Measurements from ENCODE around the gene TBC1D16. TPM values are rescaled to one million over a fixed set of nuclear protein-coding genes. Genes with fewer than 3 reads are reported as not detected.

TBC1D16 gene
- total and polyA plus RNA-seq, 12 donors, result 4.8 to 23.3 (median 17.0) TPM

- ATAC-seq (peak; percentile 57 to 86 (median 78)), DNase-seq (peak; percentile 63 to 83)
- no peak overlapping the region for H3K27ac ChIP-seq
- no peak overlapping the region for H3K4me3 ChIP-seq
- WGBS, 2 donors, result 23 to 26% methylated on average over 17 of the region's 17 CpGs
- peak; percentile 82 to 97 (median 93) for TF ChIP-seq CTCF (IDR thresholded peaks at IDR 0.05)
- H3K27me3 ChIP-seq, result no peaks in the 10 kb centered on the region
- no peaks in the 10 kb centered on the region for H3K9me3 ChIP-seq
- intact Hi-C loops (cut with DNase I), result loop anchor here in 5 of 10 donors (2.0 to 5.0 kb wide), 4 partner anchors 26 to 249 kb away; partner anchors contain the start of gene TBC1D16 (in 1 of the 5)
- H3K36me3 ChIP-seq, result peaks cover 0 to 39% (median 7%) of the 10 kb centered on the region in 9 donors
- peaks cover 0 to 18% (median 8%) of the 10 kb centered on the region in 9 donors for H3K4me1 ChIP-seq
Observed at GRCh38 chr17:80008383-80008840, 27.3 kb downstream of the TBC1D16 start.

GRCh38 chr17:80007939-80008338 is 27.7 kb downstream of the TBC1D16 start:
- H3K36me3 ChIP-seq, result peaks cover 0 to 34% (median 7%) of the 10 kb centered on the region in 9 donors
- DNase-seq (no peak), ATAC-seq (no peak)
- H3K27ac ChIP-seq, result no peak overlapping the region
- 89% methylated on average over 10 of the region's 10 CpGs for WGBS, 2 donors
- no peak overlapping the region for H3K4me3 ChIP-seq
- H3K4me1 ChIP-seq, result peaks cover 0 to 18% (median 8%) of the 10 kb centered on the region in 9 donors
- no peaks in the 10 kb centered on the region for H3K27me3 ChIP-seq
- intact Hi-C loops (cut with DNase I), result loop anchor here in 5 of 10 donors (2.0 to 5.0 kb wide), 4 partner anchors 27 to 249 kb away; partner anchors contain the start of gene TBC1D16 (in 1 of the 5)
- H3K9me3 ChIP-seq, result no peaks in the 10 kb centered on the region
- no peak for TF ChIP-seq CTCF (IDR thresholded peaks at IDR 0.05)

- H3K27me3 ChIP-seq, result no peaks in the 10 kb centered on the region
- no peaks in the 10 kb centered on the region for H3K9me3 ChIP-seq
- 94 to 96% methylated on average over 30 of the region's 30 CpGs for WGBS, 2 donors
- TF ChIP-seq CTCF (IDR thresholded peaks at IDR 0.05), result no peak
- H3K4me3 ChIP-seq, result no peak overlapping the region
- intact Hi-C loops (cut with DNase I), result loop anchor here in 5 of 10 donors (5.0 kb wide), 3 partner anchors 65 to 250 kb away; no protein-coding TSS in a partner anchor
- no peak for DNase-seq
- H3K36me3 ChIP-seq, result peaks cover 0 to 29% (median 7%) of the 10 kb centered on the region in 9 donors
- no peak overlapping the region for H3K27ac ChIP-seq
- H3K4me1 ChIP-seq, result peaks cover 0 to 18% (median 8%) of the 10 kb centered on the region in 9 donors
- no peak for ATAC-seq
Observed at GRCh38 chr17:80006811-80007752, 28.6 kb downstream of the TBC1D16 start.

- TF ChIP-seq CTCF (IDR thresholded peaks at IDR 0.05), result no peak
- Histone ChIP-seq H3K4me1 (peaks cover 0 to 20% (median 8%) of the 10 kb centered on the region in 9 donors), H3K27ac (no peak overlapping the region), H3K4me3 (no peak overlapping the region), H3K9me3 (no peaks in the 10 kb centered on the region), H3K36me3 (peaks cover 0 to 26% (median 7%) of the 10 kb centered on the region in 9 donors), H3K27me3 (no peaks in the 10 kb centered on the region)
- DNase-seq (no peak), ATAC-seq (no peak)
- intact Hi-C loops (cut with DNase I), result loop anchor here in 5 of 10 donors (5.0 kb wide), 3 partner anchors 66 to 251 kb away; no protein-coding TSS in a partner anchor
- WGBS, 2 donors, result 65% methylated on average over 8 of the region's 8 CpGs
Observed at GRCh38 chr17:80006339-80006720, 29.3 kb downstream of the TBC1D16 start.
